NCI-H748 treated with DMSO at 0.1 percent for 48 hours (cell line): Measurements from ENCODE around the gene ABLIM3.

Experiments used
- DNase-seq: peaks from one replicate; lab custom pipeline; 2025; lab: John Stamatoyannopoulos, UW

Gene ABLIM3

DNA sequence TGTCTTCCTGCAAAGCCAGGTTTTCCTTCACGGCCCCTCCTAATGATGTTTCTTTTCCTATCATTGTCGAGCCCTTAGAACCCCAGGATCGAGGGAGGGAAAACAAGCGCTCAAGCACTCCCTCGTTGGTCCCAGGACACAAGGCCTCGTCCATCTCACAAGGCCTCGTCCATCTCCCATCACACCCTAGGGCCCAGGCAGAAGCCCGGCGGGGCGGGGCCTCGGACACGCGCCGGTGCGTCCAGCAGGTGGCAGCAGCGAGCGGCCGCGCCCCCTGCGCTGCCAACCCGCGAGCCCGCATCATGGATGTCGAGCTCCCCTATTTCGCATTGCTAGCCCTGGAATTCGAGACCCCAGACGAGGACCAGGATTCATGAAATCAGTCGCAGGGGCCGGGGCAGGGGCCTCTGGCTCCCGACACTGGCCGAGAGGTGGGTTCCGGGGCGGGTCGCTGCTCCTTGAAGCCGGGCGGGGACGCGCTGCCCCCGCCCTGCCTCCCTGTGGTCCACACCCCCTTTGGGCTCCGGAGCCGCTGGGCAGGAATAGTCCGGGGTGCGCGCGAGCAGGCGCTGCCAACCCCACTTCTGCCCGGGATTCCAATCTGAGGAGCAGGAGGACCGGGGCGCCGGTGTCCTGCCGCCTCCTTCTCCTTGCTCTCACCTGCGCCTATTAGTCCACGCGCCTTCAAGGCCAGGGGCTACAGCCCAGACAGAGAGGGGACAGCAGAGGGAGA lies at the start of gene ABLIM3:
Gene ABLIM3 (plus strand): TSS at position 270 of the 733 bp plus-strand sequence. CDS start 603 bp downstream, outside the sequence.
- peak; percentile 19 for DNase-seq

DNA sequence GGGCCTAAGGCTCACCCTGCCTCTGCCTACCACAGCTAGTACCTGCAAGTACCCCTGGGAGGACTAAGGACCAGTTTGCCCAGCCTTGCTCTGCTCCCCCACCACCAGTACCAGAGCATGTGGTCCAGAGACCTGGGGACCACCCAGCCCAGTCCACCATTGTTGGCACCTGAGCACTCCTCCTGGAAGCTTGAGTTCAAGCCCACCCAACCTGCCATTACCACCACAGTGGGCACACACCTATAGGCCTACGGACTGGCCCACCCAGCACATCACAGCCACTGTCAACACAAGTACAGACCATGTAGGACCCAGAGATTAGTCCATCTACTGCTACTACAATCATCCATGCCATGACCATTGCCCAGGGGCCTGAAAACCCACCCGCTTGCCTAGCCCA lies 47.7 kb upstream of the ABLIM3 start:
- no peak for DNase-seq

DNA sequence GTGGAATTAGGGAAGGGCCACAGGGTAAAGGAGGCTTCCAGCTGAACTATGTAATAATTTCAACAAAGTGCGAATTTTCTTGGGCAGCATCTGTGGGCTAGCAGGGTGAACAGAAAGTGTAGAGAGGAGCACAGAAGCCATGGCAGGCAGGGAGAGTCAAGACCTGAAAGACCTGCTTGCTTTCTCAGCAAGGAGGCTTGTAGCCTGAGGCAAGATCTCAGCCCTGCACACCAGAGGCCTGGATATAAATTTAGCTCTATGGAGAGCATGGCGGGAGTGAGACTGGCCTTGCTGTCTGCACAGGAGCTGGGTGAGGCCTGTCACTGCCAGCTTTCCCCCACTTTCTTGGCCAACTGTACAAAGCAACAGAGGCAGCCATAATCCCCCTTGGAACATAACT lies 46.3 kb upstream of the ABLIM3 start:
- DNase-seq = no peak

DNA sequence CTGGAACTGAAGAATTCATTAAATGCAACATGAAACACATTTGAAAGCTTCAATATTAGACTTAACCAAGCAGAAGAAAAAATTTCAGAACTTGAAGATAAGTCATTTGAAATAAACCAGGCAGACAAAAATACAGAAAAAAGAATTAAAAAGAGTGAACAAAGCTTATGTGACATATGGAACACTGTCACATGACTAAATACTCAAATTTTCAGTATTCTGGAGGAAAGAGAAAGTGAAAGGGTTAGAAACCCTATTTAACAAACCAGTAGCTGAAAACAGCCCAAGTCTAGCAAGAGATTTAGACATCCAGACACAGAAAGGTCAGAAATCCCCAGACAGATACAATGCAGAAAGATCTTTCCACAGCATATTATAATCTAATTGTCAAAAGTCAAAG lies 41.4 kb upstream of the ABLIM3 start:
- DNase-seq = no peak

DNA sequence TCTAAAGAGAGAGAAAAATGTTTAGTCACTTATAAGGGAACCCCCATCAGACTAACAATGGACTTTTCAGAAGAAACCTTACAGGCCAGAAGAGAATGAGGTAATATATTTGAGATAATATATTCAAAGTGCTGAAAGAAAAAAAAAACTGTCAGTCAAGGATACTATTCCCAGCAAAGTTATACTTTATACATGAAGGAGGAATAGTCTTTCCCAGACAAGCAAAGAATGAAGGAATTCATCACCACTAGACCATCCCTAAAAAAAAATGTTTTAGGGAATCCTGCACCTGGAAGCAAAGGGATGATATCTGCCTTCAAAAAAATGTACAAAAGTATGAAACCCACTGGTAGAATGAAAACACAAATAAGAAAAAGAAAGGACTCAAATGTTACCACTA lies 41.0 kb upstream of the ABLIM3 start:
- DNase-seq = no peak

DNA sequence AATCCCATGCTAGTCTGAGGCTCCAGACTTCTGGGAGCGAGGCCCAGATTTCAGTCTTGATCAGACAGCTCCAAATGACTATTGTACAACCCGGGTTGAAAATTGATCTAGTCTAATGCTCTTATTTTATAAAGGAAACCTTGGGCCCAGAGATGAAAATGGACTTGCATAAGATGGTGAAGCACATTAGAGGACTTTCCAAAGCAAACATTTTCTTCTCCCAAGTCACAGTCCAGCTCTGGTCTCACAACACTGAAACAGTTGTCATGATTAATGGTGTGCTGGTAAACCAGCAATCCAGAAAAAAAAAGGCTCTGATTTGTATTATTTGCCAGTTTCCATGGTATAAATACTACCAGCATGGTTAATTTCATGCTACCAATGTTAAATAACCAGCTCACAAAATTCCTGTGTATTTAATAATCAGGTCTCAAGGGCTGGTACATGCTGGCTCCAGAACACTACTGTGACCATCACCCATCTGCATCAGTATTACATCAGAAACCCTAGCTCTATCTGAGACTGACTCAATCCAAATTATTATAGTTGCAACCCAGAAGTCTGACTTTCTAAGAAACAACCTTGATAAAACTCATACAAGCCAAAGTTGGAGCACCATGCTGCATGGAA lies 32.5 kb upstream of the ABLIM3 start:
- DNase-seq = no peak

DNA sequence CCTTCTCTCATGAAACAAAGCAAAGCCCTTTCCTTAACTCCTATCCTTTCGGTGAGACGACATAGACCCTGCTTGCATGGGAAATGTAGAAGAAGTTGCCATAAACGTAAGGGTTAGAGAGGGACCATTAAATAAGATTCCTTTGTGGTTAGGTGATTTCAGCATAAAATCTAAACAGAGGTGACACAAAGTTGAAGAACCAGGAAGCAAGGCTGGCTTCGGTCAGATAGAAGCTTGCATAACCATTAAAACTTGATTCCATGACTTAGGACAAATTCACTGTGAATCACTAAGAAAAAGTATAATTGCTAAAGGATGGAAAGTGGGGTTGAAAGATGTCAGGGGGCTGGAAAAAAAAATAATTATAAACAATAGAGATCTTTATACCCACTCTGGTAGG lies 30.9 kb upstream of the ABLIM3 start:
- no peak for DNase-seq

DNA sequence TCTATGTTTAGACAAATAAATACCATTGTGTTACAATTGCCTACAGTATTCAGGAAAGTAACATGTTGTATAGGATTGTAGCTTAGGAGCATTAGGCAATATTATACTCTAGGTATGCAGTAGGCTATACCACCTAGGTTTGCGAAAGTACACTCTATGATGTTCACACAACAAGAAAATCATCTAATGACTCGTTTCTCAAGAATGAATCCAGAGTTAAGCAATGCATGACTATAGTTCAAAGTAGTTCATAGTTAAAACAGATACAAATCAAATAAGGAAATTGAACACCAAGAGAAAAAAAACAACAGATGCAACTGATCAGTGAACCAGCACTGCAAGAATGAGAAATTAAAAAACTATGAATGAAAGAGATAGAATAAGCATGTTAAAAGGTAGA lies 27.6 kb upstream of the ABLIM3 start:
- DNase-seq = no peak

DNA sequence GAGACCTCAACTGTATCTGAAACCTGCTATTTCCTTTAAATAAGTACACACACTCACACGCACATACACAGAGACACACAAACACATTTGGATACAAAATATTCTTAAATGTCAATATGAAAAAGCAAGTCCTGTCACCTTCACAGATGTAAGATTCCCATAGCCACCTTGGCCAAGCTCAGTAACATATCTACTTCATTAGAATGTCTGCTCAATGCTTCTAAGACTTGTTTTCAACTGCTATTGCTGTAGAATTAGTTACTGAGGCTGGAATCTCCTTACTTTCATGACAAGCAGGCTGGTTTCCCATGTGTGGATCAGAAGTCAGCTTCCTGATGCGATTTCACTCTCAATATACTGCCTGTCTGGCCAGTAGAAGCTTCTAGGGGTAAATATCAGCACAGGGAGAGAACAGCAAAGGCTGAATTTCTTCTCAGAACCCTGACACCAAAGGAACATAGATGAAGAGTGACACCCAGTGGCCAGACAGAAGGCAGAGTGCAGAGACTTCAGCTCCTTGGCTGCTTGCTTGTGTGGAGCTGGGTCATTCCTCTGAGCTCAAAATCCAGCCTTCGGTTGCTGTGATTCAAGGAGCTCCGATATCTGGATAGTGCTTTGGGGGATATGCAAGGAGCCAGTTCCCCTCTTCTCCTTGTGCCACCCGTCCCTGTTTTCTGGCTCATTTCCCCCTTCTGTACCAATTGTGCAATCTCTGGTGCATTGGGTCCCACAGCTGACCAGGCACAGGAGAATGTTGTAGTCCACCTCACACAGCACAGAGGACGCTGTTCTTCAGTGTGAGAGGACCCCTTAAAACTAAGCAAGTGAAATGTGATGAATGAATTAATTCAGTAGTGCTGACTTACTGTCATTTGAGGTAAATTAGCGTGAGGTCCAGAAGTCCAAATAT lies 26.6 kb upstream of the ABLIM3 start:
- DNase-seq = peak; percentile 59

DNA sequence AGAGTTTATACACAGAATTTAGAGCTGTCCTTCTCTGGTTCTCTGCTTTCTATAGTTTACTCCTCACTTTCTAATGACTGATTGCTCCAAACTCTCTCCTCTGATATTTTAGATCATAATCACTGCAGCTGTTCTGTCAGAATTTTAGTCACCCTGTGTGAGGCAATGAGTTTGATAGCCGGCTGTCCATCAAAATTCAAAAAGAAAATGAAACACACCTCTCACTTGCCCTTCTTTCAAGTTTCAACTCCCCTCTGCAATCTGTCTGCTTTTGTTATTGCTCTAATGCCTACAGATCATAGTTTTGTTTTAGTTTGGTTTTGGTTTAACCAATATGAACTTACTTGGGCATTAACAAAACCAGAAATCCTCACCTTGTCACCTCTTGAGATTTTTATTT lies 23.3 kb upstream of the ABLIM3 start:
- no peak for DNase-seq

DNA sequence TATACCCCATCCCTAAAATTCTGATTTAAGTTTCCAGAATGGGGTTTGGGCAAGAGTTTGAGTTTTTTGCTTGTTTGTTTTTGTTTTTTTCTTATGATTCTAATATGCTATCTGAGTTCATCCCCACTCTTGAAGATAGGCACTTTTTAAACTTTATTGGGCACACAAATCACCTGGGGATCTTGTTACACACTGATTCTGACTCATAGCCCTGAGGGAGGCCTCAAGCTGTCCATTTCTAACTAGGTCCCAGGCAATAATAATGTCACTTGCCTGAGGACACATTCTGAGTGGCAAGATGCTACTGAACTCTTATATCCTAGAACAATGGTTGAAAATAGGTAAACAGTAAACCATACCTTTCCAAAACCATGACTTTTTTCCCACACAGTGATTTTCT lies 22.8 kb upstream of the ABLIM3 start:
- DNase-seq = no peak

DNA sequence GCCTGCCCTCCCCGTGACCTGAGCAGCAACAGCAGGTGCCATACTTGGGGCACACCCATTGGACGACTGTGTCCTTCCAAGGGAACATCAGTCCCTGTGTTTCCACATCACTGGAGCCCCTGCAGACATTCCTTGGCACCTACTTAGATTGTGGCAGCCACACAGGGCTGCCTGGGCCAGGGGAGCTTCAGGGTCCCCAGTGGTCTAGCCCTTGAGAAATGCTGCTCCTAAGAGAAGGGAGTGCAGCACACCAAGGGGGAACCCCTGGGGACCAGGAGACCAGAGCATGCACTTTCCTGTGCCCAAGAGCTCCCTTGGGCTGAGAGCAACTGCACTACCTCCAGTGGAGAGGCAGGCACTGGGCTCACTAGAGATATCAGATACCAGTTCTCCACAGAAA lies 20.1 kb upstream of the ABLIM3 start:
- DNase-seq = no peak

DNA sequence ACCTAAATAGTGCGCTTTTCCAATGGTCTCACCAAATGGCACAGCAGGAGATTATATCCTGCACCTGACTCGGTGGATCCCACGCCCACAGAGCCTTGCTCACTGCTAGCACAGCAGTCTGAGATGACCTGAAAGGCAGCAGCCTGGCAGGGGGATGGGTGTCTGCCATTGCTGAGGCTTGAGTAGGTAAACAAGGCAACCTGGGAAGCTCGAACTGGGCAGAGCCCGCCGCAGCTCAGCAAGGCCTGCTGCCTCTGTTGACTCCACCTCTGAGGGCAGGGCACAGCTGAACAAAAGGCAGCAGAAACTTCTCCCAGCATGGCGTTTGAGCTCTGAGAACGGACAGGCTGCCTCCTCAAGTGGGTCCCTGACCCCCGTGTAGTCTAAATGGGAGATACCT lies 18.1 kb upstream of the ABLIM3 start:
- DNase-seq = no peak

DNA sequence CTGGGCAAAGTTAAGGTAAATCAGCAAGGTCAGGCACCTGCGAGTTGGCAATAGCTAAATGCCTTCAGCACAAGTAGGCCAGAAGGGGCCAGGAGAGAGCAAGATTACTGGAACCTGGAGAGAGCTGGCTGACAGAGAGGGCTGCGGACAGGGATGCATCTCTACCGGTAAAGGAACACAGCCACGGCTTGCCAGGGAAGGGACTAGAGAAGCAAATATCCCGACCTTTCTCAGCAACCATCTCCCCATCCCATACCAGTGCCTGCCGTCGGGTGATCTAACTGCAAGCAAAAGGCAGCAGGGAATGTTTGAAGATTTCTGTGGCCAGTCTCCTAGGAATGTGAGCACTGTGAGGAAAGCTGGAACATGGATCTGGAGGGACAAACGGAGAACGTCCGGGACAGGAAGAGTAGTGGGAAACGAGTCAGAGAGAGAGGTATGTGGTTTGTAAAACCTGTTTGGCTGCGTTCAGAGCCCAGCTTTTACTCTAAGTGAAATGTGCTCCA lies 15.9 kb upstream of the ABLIM3 start:
- DNase-seq = no peak

DNA sequence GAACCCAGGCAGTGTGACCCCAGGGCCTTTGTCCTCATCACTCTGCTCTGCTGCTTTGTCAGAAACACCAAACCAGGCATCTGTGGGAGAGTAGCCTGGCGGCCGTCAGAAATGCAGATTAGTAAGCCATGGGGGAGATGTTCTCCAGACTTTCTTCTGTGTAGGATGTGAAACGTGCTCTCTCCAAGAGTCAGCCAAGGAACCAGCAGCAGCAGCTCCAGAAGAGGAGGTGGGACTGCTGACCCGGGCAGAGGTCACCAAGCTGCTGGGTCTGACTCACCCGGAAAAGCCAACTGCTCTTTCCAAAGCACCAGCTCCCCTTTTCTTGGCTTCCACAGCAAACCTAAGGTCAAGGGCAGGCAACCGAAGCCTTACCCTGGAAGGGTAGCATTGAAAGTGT lies 14.4 kb upstream of the ABLIM3 start:
- DNase-seq = no peak

DNA sequence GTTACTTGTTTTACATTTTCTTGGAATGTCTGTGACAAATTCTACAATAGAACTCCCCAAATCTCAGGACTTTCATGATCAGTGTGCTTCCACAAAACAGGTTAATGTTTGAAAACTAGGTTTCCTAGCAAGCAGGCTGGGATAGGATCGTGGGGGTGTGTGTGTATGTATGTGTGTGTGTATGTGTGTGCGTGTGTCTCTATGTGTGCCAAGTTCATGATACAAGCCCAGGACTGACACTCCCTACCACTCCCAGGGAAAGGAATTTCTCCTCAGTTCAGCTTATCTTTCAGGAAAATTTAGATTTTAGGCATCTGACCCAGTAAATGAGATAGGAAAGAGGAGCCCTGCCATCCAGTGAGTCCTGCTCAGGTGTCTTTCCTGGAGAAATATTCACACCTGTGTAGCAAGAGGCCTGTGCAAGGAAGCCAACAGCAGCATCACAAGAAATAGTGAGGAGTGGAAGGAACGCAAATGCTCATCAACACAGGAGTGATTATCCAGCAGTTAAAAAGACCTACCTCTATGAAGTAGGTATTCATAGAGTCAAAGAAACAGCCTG lies 13.8 kb upstream of the ABLIM3 start:
- DNase-seq = no peak

DNA sequence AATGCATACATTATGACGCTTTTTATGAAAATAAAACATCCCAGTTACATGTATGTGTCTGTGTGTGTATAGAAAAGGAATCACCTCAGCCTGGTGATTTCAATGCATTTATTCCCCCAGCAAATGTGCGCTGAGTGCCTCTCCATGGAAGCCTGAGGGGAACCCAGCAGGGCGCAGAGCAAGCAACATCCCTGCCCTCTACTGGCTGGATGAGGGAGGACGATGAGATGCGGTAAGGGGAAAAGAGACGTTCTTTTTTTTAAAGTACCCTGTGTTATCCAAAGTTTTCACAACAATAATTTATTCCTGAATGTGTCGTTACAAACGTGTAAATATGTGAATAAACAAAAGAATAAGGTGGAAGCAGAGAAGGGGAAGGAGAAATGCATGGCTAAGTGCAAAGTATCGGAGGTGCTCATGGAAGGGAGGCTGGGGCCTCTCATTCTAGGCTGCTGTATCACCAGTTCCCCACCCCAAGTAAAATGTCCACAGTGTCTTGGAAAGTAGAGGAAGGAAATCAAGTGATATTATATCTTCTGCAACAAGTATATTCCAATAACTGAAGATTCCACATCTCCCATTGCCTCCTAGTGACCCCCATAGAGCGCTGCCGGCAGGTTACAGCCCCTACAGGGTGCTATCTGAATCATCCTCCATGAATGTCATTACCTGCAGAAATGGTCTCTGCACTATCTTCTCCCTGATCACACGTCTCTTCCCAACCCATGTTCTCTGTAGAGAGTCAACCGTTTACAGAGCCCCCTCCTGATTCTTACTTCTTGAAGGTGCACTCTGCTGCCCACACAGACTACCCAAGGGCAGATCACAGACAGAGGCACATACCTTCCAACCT lies 13.0 kb upstream of the ABLIM3 start:
- DNase-seq = no peak

DNA sequence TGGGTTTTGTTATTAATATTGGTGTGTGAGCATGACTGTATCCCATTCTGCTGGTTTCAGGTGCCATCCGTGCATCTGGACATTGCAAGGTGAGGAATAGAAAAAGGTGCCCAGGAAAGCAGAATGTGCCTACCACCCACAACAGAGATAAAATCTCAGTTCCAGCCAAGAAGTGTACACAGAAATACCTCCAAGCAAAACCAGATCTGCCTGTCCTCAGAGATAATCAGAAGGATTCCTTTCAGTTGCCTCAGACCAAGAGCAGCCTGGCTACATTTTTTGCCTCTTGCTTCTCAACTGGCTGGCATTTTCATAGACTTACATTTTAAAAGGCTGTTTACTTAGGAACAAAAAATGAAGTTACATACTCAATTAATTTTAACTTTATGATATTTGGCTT lies 12.1 kb upstream of the ABLIM3 start:
- DNase-seq = no peak

DNA sequence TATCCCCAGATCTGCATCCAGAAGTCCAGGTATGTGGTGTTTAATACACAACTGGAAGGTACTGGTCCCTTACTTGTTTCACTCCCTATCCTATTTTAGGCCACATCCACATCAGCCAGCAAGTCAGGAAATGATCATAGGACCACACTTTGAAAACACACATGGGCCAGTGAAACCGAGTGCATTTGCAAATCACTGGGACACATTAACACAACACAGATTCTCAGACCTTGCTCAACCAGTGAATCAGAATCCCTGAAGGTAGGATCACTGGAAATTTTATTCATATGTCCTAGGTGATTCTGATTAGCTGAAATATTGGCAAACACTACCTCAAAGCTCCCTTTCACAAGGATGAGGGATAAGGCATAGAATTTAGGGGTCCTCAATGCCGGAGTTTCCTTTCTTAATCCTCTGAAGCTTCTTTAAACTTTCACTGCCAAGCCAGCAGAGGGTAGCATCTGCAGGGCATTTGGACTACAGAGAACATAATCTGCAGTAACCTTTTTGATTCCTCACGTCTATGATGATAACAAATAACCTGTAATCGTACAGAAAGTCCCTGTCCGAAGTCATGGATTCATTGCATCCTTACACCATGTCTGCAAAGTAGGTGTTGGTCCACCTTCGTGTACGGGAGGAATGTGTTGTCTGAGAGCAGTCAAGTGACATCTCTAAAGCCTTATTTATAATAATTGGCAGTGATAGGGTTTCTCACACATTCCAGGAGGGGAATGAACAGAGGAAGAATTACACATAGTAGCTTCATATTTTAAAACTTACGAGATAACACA lies 11.0 kb upstream of the ABLIM3 start:
- DNase-seq = no peak

DNA sequence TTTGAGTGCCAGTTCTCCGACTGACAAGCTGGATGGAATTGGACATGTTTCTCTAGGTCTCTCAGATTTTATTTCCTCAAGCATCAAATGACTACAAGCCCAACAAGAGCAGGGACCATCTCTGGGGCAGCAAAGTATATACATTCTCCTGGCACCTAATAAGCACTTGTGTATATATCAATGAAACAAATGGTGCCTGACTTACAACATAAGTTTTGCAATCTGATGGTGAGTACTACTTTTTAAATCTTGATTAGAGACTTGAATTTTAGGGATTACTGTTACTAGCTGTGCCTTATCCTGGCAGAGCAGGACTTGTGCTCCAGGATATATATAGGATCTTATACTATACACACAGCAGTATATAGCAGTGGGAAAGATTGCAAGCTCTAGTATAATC lies 8.8 kb upstream of the ABLIM3 start:
- no peak for DNase-seq
